ENCODE results near the gene LRRN1.

DNA sequence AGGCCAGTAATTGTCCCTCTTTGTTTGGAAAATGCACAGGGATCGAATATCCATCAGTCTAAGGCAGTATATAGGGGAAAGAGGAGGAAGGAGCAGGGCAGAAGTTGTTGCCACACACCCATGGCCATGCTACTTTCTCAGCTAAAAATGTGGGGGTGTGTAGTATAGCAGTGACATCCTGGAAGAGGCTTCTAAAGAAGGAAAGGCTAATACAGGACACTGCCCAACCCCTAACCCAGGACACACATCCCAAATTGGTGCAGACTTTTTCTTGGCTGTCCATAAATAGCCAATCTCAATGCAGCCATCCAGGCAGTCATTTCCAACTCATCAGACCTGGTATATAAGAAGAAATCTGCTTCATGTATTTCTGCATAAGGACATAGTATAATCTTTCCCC is 33.1 kb upstream of the LRRN1 start:
- TF ChIP-seq GATA2 (IDR thresholded peaks at IDR 0.05; ENCODE audit: low read depth, low read length) (no peak), GATA3 (IDR thresholded peaks at IDR 0.05; ENCODE audit: low read depth, low read length) (no peak)
